Measurements from ENCODE around the gene PGLYRP1.

The PGLYRP1 gene

DNA sequence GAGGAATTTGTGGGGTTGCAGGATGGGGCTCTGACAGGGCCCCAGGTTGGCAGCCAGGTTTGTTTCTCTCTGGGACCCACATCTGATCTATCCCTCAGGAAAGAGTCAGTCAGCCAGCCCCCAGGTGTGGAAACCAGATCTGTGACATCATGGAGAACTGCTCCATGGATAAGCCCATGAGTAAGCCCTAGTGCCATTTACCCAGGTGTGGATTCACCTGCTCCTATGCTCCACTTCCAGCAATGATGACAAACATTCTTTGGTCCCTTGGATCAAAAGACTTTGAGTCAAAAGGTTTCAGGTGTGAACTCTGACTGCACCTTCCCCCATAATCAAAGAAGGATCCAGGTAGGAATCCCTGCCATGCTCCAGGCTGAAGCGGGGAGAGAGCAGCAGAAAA is 44.8 kb upstream of the PGLYRP1 start:
- Histone ChIP-seq H3K27me3 (ENCODE audit: low read depth, low read length) (peaks cover 54% of the 10 kb centered on the region), H3K27ac (ENCODE audit: low read length) (no peak overlapping the region), H3K36me3 (replicated peaks; ENCODE audit: low read depth, low read length) (no peaks in the 10 kb centered on the region), H3K9ac (ENCODE audit: low read length) (no peak overlapping the region), H3K79me2 (ENCODE audit: low read length) (no peaks in the 10 kb centered on the region), H3K9me3 (ENCODE audit: insufficient read depth, low read length) (no peaks in the 10 kb centered on the region), H4K20me1 (ENCODE audit: insufficient read depth, low read length) (no peaks in the 10 kb centered on the region), H3K4me1 (ENCODE audit: low read length) (no peaks in the 10 kb centered on the region), H3K4me2 (ENCODE audit: low read length) (no peak overlapping the region), H2AFZ (ENCODE audit: low read depth, low read length) (no peak overlapping the region), H3K4me3 (ENCODE audit: low read length) (no peak overlapping the region)
- TF ChIP-seq EZH2phosphoT487 (IDR thresholded peaks at IDR 0.05; ENCODE audit: low read depth): no peak
- TF ChIP-seq, protein P1, sequence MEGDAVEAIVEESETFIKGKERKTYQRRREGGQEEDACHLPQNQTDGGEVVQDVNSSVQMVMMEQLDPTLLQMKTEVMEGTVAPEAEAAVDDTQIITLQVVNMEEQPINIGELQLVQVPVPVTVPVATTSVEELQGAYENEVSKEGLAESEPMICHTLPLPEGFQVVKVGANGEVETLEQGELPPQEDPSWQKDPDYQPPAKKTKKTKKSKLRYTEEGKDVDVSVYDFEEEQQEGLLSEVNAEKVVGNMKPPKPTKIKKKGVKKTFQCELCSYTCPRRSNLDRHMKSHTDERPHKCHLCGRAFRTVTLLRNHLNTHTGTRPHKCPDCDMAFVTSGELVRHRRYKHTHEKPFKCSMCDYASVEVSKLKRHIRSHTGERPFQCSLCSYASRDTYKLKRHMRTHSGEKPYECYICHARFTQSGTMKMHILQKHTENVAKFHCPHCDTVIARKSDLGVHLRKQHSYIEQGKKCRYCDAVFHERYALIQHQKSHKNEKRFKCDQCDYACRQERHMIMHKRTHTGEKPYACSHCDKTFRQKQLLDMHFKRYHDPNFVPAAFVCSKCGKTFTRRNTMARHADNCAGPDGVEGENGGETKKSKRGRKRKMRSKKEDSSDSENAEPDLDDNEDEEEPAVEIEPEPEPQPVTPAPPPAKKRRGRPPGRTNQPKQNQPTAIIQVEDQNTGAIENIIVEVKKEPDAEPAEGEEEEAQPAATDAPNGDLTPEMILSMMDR (IDR thresholded peaks at IDR 0.05; ENCODE audit: low read depth, low read length): no peak

DNA sequence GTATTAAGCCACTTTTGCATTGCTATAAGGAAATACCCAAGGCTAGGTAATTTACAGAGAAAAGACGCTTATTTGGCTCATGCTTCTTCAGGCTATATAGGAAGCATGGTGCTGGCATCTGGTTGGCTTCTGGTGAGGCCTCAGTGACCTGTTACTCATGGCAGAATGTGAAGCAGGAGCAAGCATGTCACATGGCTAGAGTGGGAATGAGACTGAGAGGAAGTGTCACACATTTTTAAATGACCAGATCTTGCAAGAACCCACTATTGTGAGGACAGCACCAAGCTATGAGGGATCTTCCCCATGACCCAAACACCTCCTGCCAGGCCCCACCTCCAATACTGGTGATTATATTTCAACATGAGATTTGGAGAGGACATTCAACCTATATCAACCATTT is 43.6 kb upstream of the PGLYRP1 start:
- Histone ChIP-seq H3K36me3 (replicated peaks; ENCODE audit: low read depth, low read length) (no peaks in the 10 kb centered on the region), H3K79me2 (ENCODE audit: low read length) (no peaks in the 10 kb centered on the region), H3K4me1 (ENCODE audit: low read length) (no peaks in the 10 kb centered on the region), H2AFZ (ENCODE audit: low read depth, low read length) (no peak overlapping the region), H3K4me3 (ENCODE audit: low read length) (no peak overlapping the region), H3K4me2 (ENCODE audit: low read length) (no peak overlapping the region), H3K27me3 (ENCODE audit: low read depth, low read length) (peaks cover 49% of the 10 kb centered on the region), H3K9me3 (ENCODE audit: insufficient read depth, low read length) (no peaks in the 10 kb centered on the region), H3K9ac (ENCODE audit: low read length) (no peak overlapping the region), H3K27ac (ENCODE audit: low read length) (no peak overlapping the region), H4K20me1 (ENCODE audit: insufficient read depth, low read length) (no peaks in the 10 kb centered on the region)
- TF ChIP-seq, protein P1 (IDR thresholded peaks at IDR 0.05; ENCODE audit: low read depth, low read length): no peak
- TF ChIP-seq EZH2phosphoT487 (IDR thresholded peaks at IDR 0.05; ENCODE audit: low read depth): no peak

DNA sequence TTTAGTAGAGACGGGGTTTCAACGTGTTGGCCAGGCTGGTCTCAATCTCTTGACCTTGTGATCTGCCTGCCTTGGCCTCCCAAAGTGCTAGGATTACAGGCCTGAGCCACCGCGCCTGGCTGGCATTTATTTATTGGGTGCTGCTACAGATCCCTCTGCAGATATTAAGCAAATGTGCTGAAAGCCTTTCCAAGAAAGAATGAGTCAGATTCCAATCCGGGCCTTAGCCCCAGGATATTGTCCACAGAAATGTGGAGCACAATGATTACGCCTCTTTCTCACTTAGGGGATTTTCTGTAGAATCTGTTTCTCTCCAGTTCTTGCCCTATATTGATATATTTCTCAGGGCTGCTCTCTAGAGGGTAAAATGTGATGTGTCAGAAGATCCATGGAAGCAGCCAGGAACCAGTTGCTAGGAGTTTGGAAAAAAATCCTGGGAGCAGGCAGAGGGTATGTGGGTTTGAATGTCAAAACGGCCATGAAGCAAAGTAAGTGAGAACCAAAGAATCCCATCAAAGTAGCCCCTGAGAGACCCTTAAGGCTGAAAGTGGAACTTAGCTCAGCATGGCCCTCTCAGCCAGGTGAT is 42.7 kb upstream of the PGLYRP1 start:
- Histone ChIP-seq H3K4me1 (ENCODE audit: low read length) (no peaks in the 10 kb centered on the region), H3K4me2 (ENCODE audit: low read length) (no peak overlapping the region), H3K36me3 (replicated peaks; ENCODE audit: low read depth, low read length) (no peaks in the 10 kb centered on the region), H4K20me1 (ENCODE audit: insufficient read depth, low read length) (no peaks in the 10 kb centered on the region), H3K9me3 (ENCODE audit: insufficient read depth, low read length) (no peaks in the 10 kb centered on the region), H3K79me2 (ENCODE audit: low read length) (no peaks in the 10 kb centered on the region), H3K27ac (ENCODE audit: low read length) (no peak overlapping the region), H3K27me3 (ENCODE audit: low read depth, low read length) (peaks cover 42% of the 10 kb centered on the region), H3K9ac (ENCODE audit: low read length) (no peak overlapping the region), H2AFZ (ENCODE audit: low read depth, low read length) (no peak overlapping the region), H3K4me3 (ENCODE audit: low read length) (no peak overlapping the region)
- no peak for TF ChIP-seq EZH2phosphoT487 (IDR thresholded peaks at IDR 0.05; ENCODE audit: low read depth)
- TF ChIP-seq, protein P1 (IDR thresholded peaks at IDR 0.05; ENCODE audit: low read depth, low read length): no peak

DNA sequence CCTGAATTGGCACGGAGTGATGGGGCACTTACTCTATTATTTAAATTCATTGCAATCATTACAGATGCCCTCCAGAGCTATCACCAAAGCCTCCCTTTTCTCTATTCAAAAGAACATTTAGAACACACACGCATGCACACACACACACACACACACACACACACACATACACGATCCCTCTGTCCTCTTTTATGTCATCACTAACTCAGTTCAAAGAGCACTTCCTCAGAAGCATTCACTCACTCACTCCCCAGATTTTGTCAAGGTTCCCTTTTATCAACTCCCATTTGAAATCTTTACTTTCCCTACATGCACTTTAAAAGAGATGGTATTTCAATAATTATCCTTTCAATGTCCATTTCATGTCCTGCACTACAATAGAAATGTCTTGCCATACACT is 40.3 kb upstream of the PGLYRP1 start:
- H3K79me2 ChIP-seq (ENCODE audit: low read length): no peaks in the 10 kb centered on the region
- TF ChIP-seq, protein P1 (IDR thresholded peaks at IDR 0.05; ENCODE audit: low read depth, low read length): no peak
- TF ChIP-seq EZH2phosphoT487 (IDR thresholded peaks at IDR 0.05; ENCODE audit: low read depth): no peak
- H3K27ac ChIP-seq (ENCODE audit: low read length): no peak overlapping the region
- H3K27me3 ChIP-seq (ENCODE audit: low read depth, low read length): peaks cover 45% of the 10 kb centered on the region
- H3K4me1 ChIP-seq (ENCODE audit: low read length): no peaks in the 10 kb centered on the region
- no peak overlapping the region for H3K9ac ChIP-seq (ENCODE audit: low read length)
- H3K4me2 ChIP-seq (ENCODE audit: low read length): no peak overlapping the region
- no peaks in the 10 kb centered on the region for H4K20me1 ChIP-seq (ENCODE audit: insufficient read depth, low read length)
- H3K4me3 ChIP-seq (ENCODE audit: low read length): no peak overlapping the region
- no peaks in the 10 kb centered on the region for H3K36me3 ChIP-seq (replicated peaks; ENCODE audit: low read depth, low read length)
- H3K9me3 ChIP-seq (ENCODE audit: insufficient read depth, low read length): peaks cover 9% of the 10 kb centered on the region
- H2AFZ ChIP-seq (ENCODE audit: low read depth, low read length): no peak overlapping the region
